ENCODE measurements around the gene SLC38A6. TPM values are rescaled to one million over a fixed set of nuclear protein-coding genes. Genes with fewer than 3 reads are reported as not detected.
A peak's percentile ranks its signal among the peaks of the same experiment; 100 is the strongest.

SLC38A6 gene
- 1 to 10 TPM; 5.9 to 9.3 TPM for total RNA-seq

- Histone ChIP-seq H3K4me3 (peak within 1 kb of the TSS; percentile 75 to 90), H3K4me1 (peaks cover 15% of the 10 kb centered on the region), H3K27me3 (no peaks in the 10 kb centered on the region), H3K9me3 (no peaks in the 10 kb centered on the region), H3K27ac (peak within 1 kb of the TSS; percentile 61 to 82 (median 70)), H3K36me3 (replicated peaks in 1 of 2; ENCODE audit: insufficient read depth in 1 of 2, low read depth in 2 of 2) (peaks cover 0 to 2% of the 10 kb centered on the region in 2 donors)
- intact Hi-C loops (cut with DNase I), result no loop called here
- peak in 2 of 3 donors; percentile 63 to 73 for TF ChIP-seq POLR2A (IDR thresholded peaks at IDR 0.05)
- TF ChIP-seq, protein P1, sequence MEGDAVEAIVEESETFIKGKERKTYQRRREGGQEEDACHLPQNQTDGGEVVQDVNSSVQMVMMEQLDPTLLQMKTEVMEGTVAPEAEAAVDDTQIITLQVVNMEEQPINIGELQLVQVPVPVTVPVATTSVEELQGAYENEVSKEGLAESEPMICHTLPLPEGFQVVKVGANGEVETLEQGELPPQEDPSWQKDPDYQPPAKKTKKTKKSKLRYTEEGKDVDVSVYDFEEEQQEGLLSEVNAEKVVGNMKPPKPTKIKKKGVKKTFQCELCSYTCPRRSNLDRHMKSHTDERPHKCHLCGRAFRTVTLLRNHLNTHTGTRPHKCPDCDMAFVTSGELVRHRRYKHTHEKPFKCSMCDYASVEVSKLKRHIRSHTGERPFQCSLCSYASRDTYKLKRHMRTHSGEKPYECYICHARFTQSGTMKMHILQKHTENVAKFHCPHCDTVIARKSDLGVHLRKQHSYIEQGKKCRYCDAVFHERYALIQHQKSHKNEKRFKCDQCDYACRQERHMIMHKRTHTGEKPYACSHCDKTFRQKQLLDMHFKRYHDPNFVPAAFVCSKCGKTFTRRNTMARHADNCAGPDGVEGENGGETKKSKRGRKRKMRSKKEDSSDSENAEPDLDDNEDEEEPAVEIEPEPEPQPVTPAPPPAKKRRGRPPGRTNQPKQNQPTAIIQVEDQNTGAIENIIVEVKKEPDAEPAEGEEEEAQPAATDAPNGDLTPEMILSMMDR (IDR thresholded peaks at IDR 0.05), result peak in 2 of 7 experiments; percentile 8 to 19
- peak; percentile 98 for ATAC-seq
- 0 to 1% methylated on average over 30 to 59 of the region's 59 CpGs for WGBS, 2 donors
- peak; percentile 92 to 94 (median 93) for DNase-seq
These were observed at the start of gene SLC38A6, which contains the start of gene TRMT5 for GRCh38 chr14:60980811-60981632. Gene SLC38A6 (plus strand): TSS chr14:60981245. CDS start chr14:60981278, 33 bp downstream. Gene TRMT5 (minus strand): TSS chr14:60981079. CDS start chr14:60980973, 106 bp downstream.

GRCh38 chr14:60933920-60934655 lies 47.0 kb upstream of the SLC38A6 start:
- no peak for DNase-seq
- H3K9me3 ChIP-seq, result no peaks in the 10 kb centered on the region
- H3K27ac ChIP-seq, result no peak overlapping the region
- intact Hi-C loops (cut with DNase I), result no loop called here
- 75 to 78% methylated on average over 8 of the region's 8 CpGs for WGBS, 2 donors
- ATAC-seq, result no peak
- TF ChIP-seq, protein P1 (IDR thresholded peaks at IDR 0.05), result no peak
- H3K4me1 ChIP-seq, result no peaks in the 10 kb centered on the region
- no peaks in the 10 kb centered on the region for H3K36me3 ChIP-seq (replicated peaks in 1 of 2; ENCODE audit: insufficient read depth in 1 of 2, low read depth in 2 of 2)
- no peak overlapping the region for H3K4me3 ChIP-seq
- no peaks in the 10 kb centered on the region for H3K27me3 ChIP-seq

GRCh38 chr14:60935319-60935718 lies 45.7 kb upstream of the SLC38A6 start:
- TF ChIP-seq POLR2A (IDR thresholded peaks at IDR 0.05), result no peak
- TF ChIP-seq, protein P1 (IDR thresholded peaks at IDR 0.05), result no peak
- Histone ChIP-seq H3K36me3 (replicated peaks in 1 of 2; ENCODE audit: insufficient read depth in 1 of 2, low read depth in 2 of 2) (no peaks in the 10 kb centered on the region), H3K4me3 (no peak overlapping the region), H3K9me3 (no peaks in the 10 kb centered on the region), H3K27ac (no peak overlapping the region), H3K4me1 (no peaks in the 10 kb centered on the region), H3K27me3 (no peaks in the 10 kb centered on the region)
- intact Hi-C loops (cut with DNase I), result no loop called here
- DNase-seq (no peak), ATAC-seq (no peak)

DNA sequence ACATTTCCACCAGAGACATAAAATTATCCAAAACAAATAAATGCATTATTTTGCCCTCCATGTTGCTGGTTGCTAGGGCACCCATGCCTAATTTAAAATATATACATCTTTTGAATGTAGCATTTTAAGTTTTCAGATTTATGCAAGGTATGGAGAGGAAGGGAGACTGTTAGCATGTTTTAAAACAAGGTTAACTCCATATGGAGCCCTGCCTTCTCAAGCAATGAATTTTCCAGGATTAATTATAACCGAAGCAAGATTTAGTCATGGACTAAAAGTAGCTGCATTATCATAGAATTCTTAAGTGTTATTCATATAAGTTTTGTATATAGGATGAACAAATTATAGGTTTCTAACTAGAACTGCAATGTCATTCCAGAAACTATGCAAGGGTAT lies 37.4 kb upstream of the SLC38A6 start:
- Histone ChIP-seq H3K27ac (no peak overlapping the region), H3K27me3 (no peaks in the 10 kb centered on the region), H3K4me3 (no peak overlapping the region), H3K4me1 (no peaks in the 10 kb centered on the region), H3K9me3 (no peaks in the 10 kb centered on the region), H3K36me3 (replicated peaks in 1 of 2; ENCODE audit: insufficient read depth in 1 of 2, low read depth in 2 of 2) (no peaks in the 10 kb centered on the region)
- intact Hi-C loops (cut with DNase I), result no loop called here
- WGBS, 2 donors, result 88 to 89% methylated on average over 1 of the region's 1 CpG
- TF ChIP-seq, protein P1 (IDR thresholded peaks at IDR 0.05), result no peak
- TF ChIP-seq POLR2A (IDR thresholded peaks at IDR 0.05), result no peak
- no peak for DNase-seq
- no peak for ATAC-seq

All from body of pancreas (tissue), 4 donors.